HepG2 (cell line): ENCODE data around the gene FLT3LG. TPM values are rescaled to one million over a fixed set of nuclear protein-coding genes. Genes with fewer than 3 reads are reported as not detected.

ENCODE experiments used
- ATAC-seq: fragments of 200-7000 bp; cut with Tn5 transposase; 3 replicates; pipeline ENCODE4 v1.9.1; 2020; ENCODE audit warnings: mild to moderate bottlenecking, moderate library complexity
- BruUV-seq: library from RNA; stranded (reverse); fragments of 400-500 nt; replicated peaks from 2 replicates; lab custom pipeline; 2021; lab: Mats Ljungman, UMichigan
- CTCF ChIA-PET: fragments of 300-600 bp; formaldehyde crosslinking; extraction: SDS; loops from one replicate; lab custom pipeline; 2021; ENCODE audit warnings: low total read pairs, inconsistent platforms, low intra/inter-chr PET ratio; lab: Yijun Ruan, JAX
- POLR2A ChIA-PET: fragments of 350-600 bp; sonication (Branson Sonifier 250); formaldehyde crosslinking; loops from one replicate; lab custom pipeline; 2020; ENCODE audit warnings: antibody characterized with exemption, inconsistent platforms; lab: Yijun Ruan, JAX
- DNase-seq: peaks from one replicate; pipeline ENCODE4 v3.0.0-alpha.2; 2015; ENCODE audit warnings: low spot score
- FAIRE-seq: peaks from 3 replicates; lab custom pipeline; 2011; peaks lifted over from hg19 to GRCh38; lab: Jason Lieb, UNC
- H2AFZ ChIP-seq: one replicate; pipeline ENCODE4 v1.6.1; 2011; ENCODE audit warnings: low read length, inconsistent platforms
- H3K27ac ChIP-seq: fragments of 300-600 bp; 3 replicates; pipeline ENCODE4 v1.8.0; 2011; ENCODE audit warnings: mixed run types, mild to moderate bottlenecking, mixed read lengths, low read length, inconsistent platforms; ENCODE audit not compliant: insufficient read depth; ENCODE audit errors: extremely low read length
- H3K27me3 ChIP-seq, 2 experiments: fragments of 200-600 bp in 1 of 2; 2 replicates in 1 of 2; 3 replicates in 1 of 2; pipeline versions ENCODE4 v1.6.0 to v1.8.0; 2011; ENCODE audit warnings: low read length in 2 of 2, mild to moderate bottlenecking in 2 of 2, moderate library complexity in 2 of 2, inconsistent platforms in 1 of 2; ENCODE audit not compliant: insufficient read depth in 2 of 2, control insufficient read depth in 1 of 2
- H3K36me3 ChIP-seq, 2 experiments: fragments of 200-600 bp in 1 of 2; replicated peaks in 1 of 2; 2 replicates in 1 of 2; 3 replicates in 1 of 2; pipeline versions ENCODE4 v1.5.1 to v1.8.0; 2011; ENCODE audit warnings: low read length in 2 of 2, inconsistent platforms in 1 of 2; ENCODE audit not compliant: insufficient read depth in 2 of 2, control insufficient read depth in 1 of 2
- H3K4me1 ChIP-seq: 2 replicates; pipeline ENCODE4 v1.5.1; 2012; ENCODE audit warnings: low read length, inconsistent platforms; ENCODE audit not compliant: insufficient read depth
- H3K4me2 ChIP-seq: 2 replicates; pipeline ENCODE4 v1.6.0; 2011; ENCODE audit warnings: low read depth, low read length, inconsistent platforms
- H3K4me3 ChIP-seq, 3 experiments: fragments of 200-600 bp in 1 of 3; sonication (generic), shearing (Covaris generic) in 1 of 3; replicated peaks in 1 of 3; 2 replicates each; pipeline ENCODE4 v1.5.1; 2011 to 2016; ENCODE audit warnings: low read length in 3 of 3, inconsistent platforms in 2 of 3, low read depth in 2 of 3, mild to moderate bottlenecking in 2 of 3, control low read depth in 1 of 3, mixed read lengths in 1 of 3; ENCODE audit not compliant: insufficient read depth in 1 of 3
- H3K79me2 ChIP-seq: one replicate; pipeline ENCODE4 v1.6.1; 2011; ENCODE audit warnings: low read length, inconsistent platforms; ENCODE audit not compliant: insufficient read depth
- H3K9ac ChIP-seq: 2 replicates; pipeline ENCODE4 v1.6.0; 2011; ENCODE audit warnings: mild to moderate bottlenecking, low read depth, low read length, inconsistent platforms; ENCODE audit not compliant: insufficient read depth
- H3K9me3 ChIP-seq: 2 replicates; pipeline ENCODE4 v1.5.1; 2012; ENCODE audit warnings: mild to moderate bottlenecking, low read length
- H4K20me1 ChIP-seq: 2 replicates; pipeline ENCODE4 v1.6.0; 2011; ENCODE audit warnings: inconsistent platforms, mild to moderate bottlenecking, low read length, moderate library complexity; ENCODE audit not compliant: insufficient read depth
- ARID4A ChIP-seq: sonication (generic); formaldehyde crosslinking; IDR thresholded peaks from 2 replicates; pipeline ENCODE4 v1.5.0; 2020; ENCODE audit warnings: mild to moderate bottlenecking, missing genetic modification reagents, borderline replicate concordance
- ATRX ChIP-seq: sonication (generic); formaldehyde crosslinking; IDR thresholded peaks from 2 replicates; pipeline ENCODE4 v1.4.0; 2020; ENCODE audit warnings: missing genetic modification reagents, borderline replicate concordance
- GATA4 ChIP-seq: sonication (generic); IDR thresholded peaks from 2 replicates; pipeline ENCODE4 v1.6.1; 2016; ENCODE audit warnings: antibody characterized with exemption, low read depth, borderline replicate concordance
- KLF15 ChIP-seq: sonication (generic); formaldehyde crosslinking; IDR thresholded peaks from 2 replicates; pipeline ENCODE4 v1.8.1; 2023; ENCODE audit warnings: borderline replicate concordance, mild to moderate bottlenecking, inconsistent platforms, missing genetic modification reagents, mixed read lengths
- MAF1 ChIP-seq: sonication (generic); formaldehyde crosslinking; IDR thresholded peaks from 2 replicates; pipeline ENCODE4 v1.5.0; 2020; ENCODE audit warnings: missing genetic modification reagents, borderline replicate concordance
- MEF2D ChIP-seq: sonication (generic); formaldehyde crosslinking; IDR thresholded peaks from 2 replicates; pipeline ENCODE4 v1.5.1; 2020; ENCODE audit warnings: mild to moderate bottlenecking, missing genetic modification reagents
- MXD1 ChIP-seq: sonication (generic); formaldehyde crosslinking; IDR thresholded peaks from 2 replicates; pipeline ENCODE4 v1.4.0; 2020; ENCODE audit warnings: mild to moderate bottlenecking, missing genetic modification reagents
- ZC3H13 ChIP-seq: sonication (generic); formaldehyde crosslinking; IDR thresholded peaks from 2 replicates; pipeline ENCODE4 v1.8.1; 2023; ENCODE audit warnings: mild to moderate bottlenecking, missing genetic modification reagents, moderate library complexity
- ZFP36L1 ChIP-seq: sonication (generic); formaldehyde crosslinking; IDR thresholded peaks from 2 replicates; pipeline ENCODE4 v1.8.0; 2022; ENCODE audit warnings: mild to moderate bottlenecking, missing genetic modification reagents, moderate library complexity
- ZMYM2 ChIP-seq: sonication (generic); formaldehyde crosslinking; IDR thresholded peaks from 2 replicates; pipeline ENCODE4 v1.8.0; 2022; ENCODE audit warnings: mild to moderate bottlenecking, missing genetic modification reagents
- ZNF235 ChIP-seq: sonication (generic); formaldehyde crosslinking; IDR thresholded peaks from 2 replicates; pipeline ENCODE4 v1.8.1; 2023; ENCODE audit warnings: mild to moderate bottlenecking, missing genetic modification reagents, borderline replicate concordance
- ZNF496 ChIP-seq: sonication (generic); formaldehyde crosslinking; IDR thresholded peaks from 2 replicates; pipeline ENCODE4 v1.8.1; 2023; ENCODE audit warnings: mild to moderate bottlenecking, moderate library complexity, missing genetic modification reagents; ENCODE audit not compliant: insufficient replicate concordance
- ZNF691 ChIP-seq: sonication (generic); formaldehyde crosslinking; IDR thresholded peaks from 2 replicates; pipeline ENCODE4 v1.4.0; 2020; ENCODE audit warnings: missing genetic modification reagents, low read depth, mild to moderate bottlenecking, borderline replicate concordance
- ZNF720 ChIP-seq: sonication (generic); formaldehyde crosslinking; IDR thresholded peaks from 2 replicates; pipeline ENCODE4 v1.4.0; 2020; ENCODE audit warnings: missing genetic modification reagents
- WGBS: methylation state at CpG from one replicate; pipeline ENCODE4 v1.1.6; 2017; ENCODE audit warnings: low lambda C conversion rate; 5-methylcytosine and 5-hydroxymethylcytosine counted together
- in situ Hi-C: cut with HindIII; loops from 2 replicates; pipeline ENCODE4 v1.10.0; 2017; ENCODE audit warnings: low pct_unique_long_range_greater_than_20kb; ENCODE audit not compliant: extremely low pct_ligation_motif_present
- intact Hi-C: fragments of 100-400 bp; cut with micrococcal nuclease; formaldehyde crosslinking; loops from one replicate; pipeline ENCODE4 v1.10.0; 2022; ENCODE audit not compliant: unreplicated experiment
- polyA plus RNA-seq, 8 experiments: library from polyadenylated mRNA; depleted of rRNA in 3 of 8; stranded (reverse) in 7 of 8; unstranded in 1 of 8; fragments of >200 nt; fragmentation: Illumina TruSeq in 4 of 8; extraction: Trizol in 4 of 8; gene quantifications; 2 replicates each; pipeline versions ENCODE4 v1.2.1 to v1.2.3, GENCODE V29; 2011 to 2016; ENCODE audit warnings: low read depth in 4 of 8, missing spikeins in 1 of 8, mixed read lengths in 1 of 8; ENCODE audit not compliant: insufficient read depth in 1 of 8
- total RNA-seq, 5 experiments: library from RNA; depleted of rRNA; stranded (reverse); fragments of >200 nt; fragmentation: Illumina TruSeq; extraction: Trizol; gene quantifications; 2 replicates each; pipeline ENCODE4 v1.2.3, GENCODE V29; 2016; ENCODE audit warnings: low read depth in 1 of 5

Gene FLT3LG
- total and polyA plus RNA-seq, 2 of the 13 experiments (the other 11 are each of a cell fraction or from before 2014, with no cell fraction given): 1.5 to 2.6 TPM

- Histone ChIP-seq H3K27me3 (peaks cover 8 to 90% of the 10 kb centered on the region in 2 experiments), H3K9me3 (no peaks in the 10 kb centered on the region), H3K4me1 (peaks cover 9% of the 10 kb centered on the region), H4K20me1 (peaks cover 3% of the 10 kb centered on the region; the same call in 1 of the 2 replicates), H3K79me2 (no peaks in the 10 kb centered on the region), H3K27ac (no peak overlapping the region), H2AFZ (no peak overlapping the region), H3K9ac (no peak overlapping the region), H3K4me3 (no peak overlapping the region), H3K36me3 (no peaks in the 10 kb centered on the region), H3K4me2 (no peak overlapping the region)
- no TSS peak for BruUV-seq
- ChIA-PET CTCF (no interaction called here), POLR2A (no interaction called here)
- intact Hi-C loops (no loop called here), in situ Hi-C loops (no loop called here)
- WGBS: 4% methylated on average over 8 of the region's 8 CpGs
- FAIRE-seq: no peak
- no peak for ATAC-seq
- TF ChIP-seq ZNF235 (CRISPR knock-in tag): no peak
- TF ChIP-seq ZFP36L1: no peak
- no peak for TF ChIP-seq MXD1 (CRISPR knock-in tag)
- TF ChIP-seq ATRX (CRISPR knock-in tag): no peak
- DNase-seq: no peak
These were observed 36.8 kb upstream of the FLT3LG start for GRCh38 chr19:49437231-49437630.

GRCh38 chr19:49438261-49438660, 35.8 kb upstream of the FLT3LG start:
- ATAC-seq (no peak), DNase-seq (no peak), FAIRE-seq (no peak)
- CTCF ChIA-PET: no interaction called here
- Histone ChIP-seq H2AFZ (no peak overlapping the region), H3K4me2 (no peak overlapping the region), H4K20me1 (peaks cover 5% of the 10 kb centered on the region; the same call in 1 of the 2 replicates), H3K4me3 (no peak overlapping the region), H3K9ac (no peak overlapping the region), H3K27ac (no peak overlapping the region), H3K9me3 (no peaks in the 10 kb centered on the region), H3K79me2 (no peaks in the 10 kb centered on the region), H3K4me1 (peaks cover 12% of the 10 kb centered on the region), H3K36me3 (no peaks in the 10 kb centered on the region), H3K27me3 (peaks cover 8 to 84% of the 10 kb centered on the region in 2 experiments)
- 3% methylated on average over 6 of the region's 6 CpGs for WGBS
- intact Hi-C loops: no loop called here
- in situ Hi-C loops: no loop called here
- POLR2A ChIA-PET: no interaction called here
- no TSS peak for BruUV-seq
- TF ChIP-seq ARID4A (CRISPR knock-in tag) (no peak), GATA4 (no peak), ZNF496 (no peak), KLF15 (CRISPR knock-in tag) (no peak), ZNF691 (no peak), MEF2D (no peak), ZC3H13 (no peak), ZNF720 (CRISPR knock-in tag) (no peak), MAF1 (CRISPR knock-in tag) (no peak), ZMYM2 (CRISPR knock-in tag) (no peak)
